HepG2 (cell line): ENCODE data around the gene MAST1. TPM values are rescaled to one million over a fixed set of nuclear protein-coding genes. Genes with fewer than 3 reads are reported as not detected.

Source experiments
- ARNTL ChIP-seq: sonication (generic); formaldehyde crosslinking; IDR thresholded peaks from 2 replicates; pipeline ENCODE4 v1.4.0; 2020; ENCODE audit warnings: mild to moderate bottlenecking, missing genetic modification reagents
- ASH2L ChIP-seq: fragments of 300-600, 200-600 bp; sonication (generic); IDR thresholded peaks from 2 replicates; pipeline ENCODE4 v1.7.0; 2017; ENCODE audit warnings: low read depth, mild to moderate bottlenecking, moderate library complexity, mixed read lengths, low read length; ENCODE audit not compliant: insufficient read length
- CBX2 ChIP-seq, 2 experiments: fragments of 200-600 bp in 1 of 2; sonication (generic); formaldehyde crosslinking in 1 of 2; IDR thresholded peaks; 2 replicates each; pipeline versions ENCODE4 v1.7.0 to v1.8.1; 2018 to 2022; ENCODE audit warnings: low read depth in 2 of 2, low read length in 1 of 2, mild to moderate bottlenecking in 1 of 2, missing genetic modification reagents in 1 of 2
- HMGA1 ChIP-seq: sonication (generic); formaldehyde crosslinking; conservative IDR thresholded peaks from 2 replicates; pipeline ENCODE4 v1.4.0; 2020; ENCODE audit warnings: missing genetic modification reagents
- KMT2A ChIP-seq: sonication (generic); formaldehyde crosslinking; IDR thresholded peaks from 2 replicates; pipeline ENCODE4 v1.4.0; 2020; ENCODE audit warnings: missing genetic modification reagents
- MATR3 ChIP-seq: sonication (generic); formaldehyde crosslinking; IDR thresholded peaks from 2 replicates; pipeline ENCODE4 v1.4.0; 2020; ENCODE audit warnings: missing genetic modification reagents
- POLR2AphosphoS2 ChIP-seq: IDR thresholded peaks from 2 replicates; pipeline ENCODE4 v1.6.1; 2011; ENCODE audit warnings: low read depth, low read length, improper control_type of control experiment
- RFXAP ChIP-seq: sonication (generic); formaldehyde crosslinking; IDR thresholded peaks from 2 replicates; pipeline ENCODE4 v1.4.0; 2020; ENCODE audit warnings: missing genetic modification reagents, borderline replicate concordance
- ZFP36L2 ChIP-seq: sonication (generic); formaldehyde crosslinking; IDR thresholded peaks from 2 replicates; pipeline ENCODE4 v1.4.0; 2020; ENCODE audit warnings: missing genetic modification reagents
- ZNF207 ChIP-seq: fragments of 450-650 bp; IDR thresholded peaks from 2 replicates; pipeline ENCODE4 v1.6.1; 2016; ENCODE audit warnings: antibody characterized with exemption, borderline replicate concordance
- ZNF737 ChIP-seq: sonication (generic); formaldehyde crosslinking; IDR thresholded peaks from 2 replicates; pipeline ENCODE4 v1.5.0; 2020; ENCODE audit warnings: missing genetic modification reagents, mild to moderate bottlenecking, borderline replicate concordance
- ZNF746 ChIP-seq: sonication (generic); formaldehyde crosslinking; IDR thresholded peaks from 2 replicates; pipeline ENCODE4 v1.8.0; 2022; ENCODE audit warnings: mild to moderate bottlenecking, missing genetic modification reagents
- ZNF772 ChIP-seq: sonication (generic); formaldehyde crosslinking; IDR thresholded peaks from 2 replicates; pipeline ENCODE4 v1.5.0; 2020; ENCODE audit warnings: mild to moderate bottlenecking, missing genetic modification reagents
- ZSCAN12 ChIP-seq: sonication (generic); formaldehyde crosslinking; IDR thresholded peaks from 2 replicates; pipeline ENCODE4 v1.9.0; 2021; ENCODE audit warnings: mild to moderate bottlenecking, missing genetic modification reagents
- polyA plus RNA-seq, 8 experiments: library from polyadenylated mRNA; depleted of rRNA in 3 of 8; stranded (reverse) in 7 of 8; unstranded in 1 of 8; fragments of >200 nt; fragmentation: Illumina TruSeq in 4 of 8; extraction: Trizol in 4 of 8; gene quantifications; 2 replicates each; pipeline versions ENCODE4 v1.2.1 to v1.2.3, GENCODE V29; 2011 to 2016; ENCODE audit warnings: low read depth in 4 of 8, missing spikeins in 1 of 8, mixed read lengths in 1 of 8; ENCODE audit not compliant: insufficient read depth in 1 of 8
- total RNA-seq, 5 experiments: library from RNA; depleted of rRNA; stranded (reverse); fragments of >200 nt; fragmentation: Illumina TruSeq; extraction: Trizol; gene quantifications; 2 replicates each; pipeline ENCODE4 v1.2.3, GENCODE V29; 2016; ENCODE audit warnings: low read depth in 1 of 5
- TF ChIP-seq, protein P1 (sequence below): sonication (generic); formaldehyde crosslinking; IDR thresholded peaks from 2 replicates; pipeline ENCODE4 v1.4.0; 2020; ENCODE audit warnings: missing genetic modification reagents
- TF ChIP-seq, protein P2 (sequence below): sonication (generic); formaldehyde crosslinking; conservative IDR thresholded peaks from 2 replicates; pipeline ENCODE4 v1.4.0; 2020; ENCODE audit warnings: mild to moderate bottlenecking, missing genetic modification reagents, moderate library complexity
- TF ChIP-seq, protein P3 (sequence below): sonication (generic); formaldehyde crosslinking; IDR thresholded peaks from 2 replicates; pipeline ENCODE4 v1.5.0; 2020; ENCODE audit warnings: mild to moderate bottlenecking, missing genetic modification reagents, borderline replicate concordance
- TF ChIP-seq, protein P4 (sequence below): fragments of 450-650 bp; IDR thresholded peaks from 2 replicates; pipeline ENCODE4 v1.6.1; 2016

Gene MAST1
- total and polyA plus RNA-seq, 2 of the 13 experiments (the other 11 are each of a cell fraction or from before 2014, with no cell fraction given): 0.73 to 4.7 TPM

DNA sequence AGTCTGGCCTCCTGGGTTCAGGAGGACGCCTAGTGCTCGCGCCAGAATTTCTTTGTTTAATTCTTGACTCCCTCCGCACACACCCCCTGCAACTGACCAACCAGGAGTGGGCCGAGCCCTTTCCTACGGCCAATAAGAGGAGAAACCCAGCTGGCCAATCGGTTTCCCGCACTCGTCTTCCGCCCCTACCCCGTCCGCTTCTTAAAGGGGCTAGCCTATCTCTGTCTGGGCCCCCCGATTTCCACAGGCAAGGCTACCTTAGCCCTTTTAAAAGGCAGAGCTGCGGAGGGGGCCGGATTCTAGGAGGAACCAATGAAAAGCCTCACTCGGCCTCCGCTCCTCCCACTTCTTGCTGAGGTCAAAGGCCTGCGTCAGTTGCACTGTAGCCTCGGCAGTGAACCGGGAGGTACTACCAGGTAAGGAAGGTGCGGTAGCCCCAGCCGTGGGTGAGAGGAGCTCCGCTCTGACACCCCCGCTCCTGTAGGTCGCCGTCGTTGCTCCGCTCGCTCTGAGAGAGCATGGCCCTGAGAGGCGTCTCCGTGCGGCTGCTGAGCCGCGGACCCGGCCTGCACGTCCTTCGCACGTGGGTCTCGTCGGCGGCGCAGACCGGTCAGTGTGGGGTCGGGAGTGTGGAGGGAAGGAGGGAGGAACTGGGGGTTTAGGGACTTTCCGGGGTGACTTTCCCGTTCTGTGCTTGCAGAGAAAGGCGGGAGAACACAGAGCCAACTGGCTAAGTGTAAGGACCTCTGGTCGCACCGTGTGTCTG is 52.7 kb downstream of the MAST1 start, which contains the start of gene GCDH (continued):
- TF ChIP-seq, protein P1, sequence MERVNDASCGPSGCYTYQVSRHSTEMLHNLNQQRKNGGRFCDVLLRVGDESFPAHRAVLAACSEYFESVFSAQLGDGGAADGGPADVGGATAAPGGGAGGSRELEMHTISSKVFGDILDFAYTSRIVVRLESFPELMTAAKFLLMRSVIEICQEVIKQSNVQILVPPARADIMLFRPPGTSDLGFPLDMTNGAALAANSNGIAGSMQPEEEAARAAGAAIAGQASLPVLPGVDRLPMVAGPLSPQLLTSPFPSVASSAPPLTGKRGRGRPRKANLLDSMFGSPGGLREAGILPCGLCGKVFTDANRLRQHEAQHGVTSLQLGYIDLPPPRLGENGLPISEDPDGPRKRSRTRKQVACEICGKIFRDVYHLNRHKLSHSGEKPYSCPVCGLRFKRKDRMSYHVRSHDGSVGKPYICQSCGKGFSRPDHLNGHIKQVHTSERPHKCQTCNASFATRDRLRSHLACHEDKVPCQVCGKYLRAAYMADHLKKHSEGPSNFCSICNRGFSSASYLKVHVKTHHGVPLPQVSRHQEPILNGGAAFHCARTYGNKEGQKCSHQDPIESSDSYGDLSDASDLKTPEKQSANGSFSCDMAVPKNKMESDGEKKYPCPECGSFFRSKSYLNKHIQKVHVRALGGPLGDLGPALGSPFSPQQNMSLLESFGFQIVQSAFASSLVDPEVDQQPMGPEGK (CRISPR knock-in tag): peak; percentile 24; the same call in 1 of the 2 replicates
- no peak; the same call in none of the 2 replicates for TF ChIP-seq KMT2A (CRISPR knock-in tag)
- TF ChIP-seq ZSCAN12: no peak
- TF ChIP-seq HMGA1: no peak
- no peak for TF ChIP-seq POLR2AphosphoS2
- TF ChIP-seq ZNF737: no peak; the same call in 1 of the 2 replicates
- peak; percentile 78 for TF ChIP-seq ASH2L
- TF ChIP-seq, protein P2, sequence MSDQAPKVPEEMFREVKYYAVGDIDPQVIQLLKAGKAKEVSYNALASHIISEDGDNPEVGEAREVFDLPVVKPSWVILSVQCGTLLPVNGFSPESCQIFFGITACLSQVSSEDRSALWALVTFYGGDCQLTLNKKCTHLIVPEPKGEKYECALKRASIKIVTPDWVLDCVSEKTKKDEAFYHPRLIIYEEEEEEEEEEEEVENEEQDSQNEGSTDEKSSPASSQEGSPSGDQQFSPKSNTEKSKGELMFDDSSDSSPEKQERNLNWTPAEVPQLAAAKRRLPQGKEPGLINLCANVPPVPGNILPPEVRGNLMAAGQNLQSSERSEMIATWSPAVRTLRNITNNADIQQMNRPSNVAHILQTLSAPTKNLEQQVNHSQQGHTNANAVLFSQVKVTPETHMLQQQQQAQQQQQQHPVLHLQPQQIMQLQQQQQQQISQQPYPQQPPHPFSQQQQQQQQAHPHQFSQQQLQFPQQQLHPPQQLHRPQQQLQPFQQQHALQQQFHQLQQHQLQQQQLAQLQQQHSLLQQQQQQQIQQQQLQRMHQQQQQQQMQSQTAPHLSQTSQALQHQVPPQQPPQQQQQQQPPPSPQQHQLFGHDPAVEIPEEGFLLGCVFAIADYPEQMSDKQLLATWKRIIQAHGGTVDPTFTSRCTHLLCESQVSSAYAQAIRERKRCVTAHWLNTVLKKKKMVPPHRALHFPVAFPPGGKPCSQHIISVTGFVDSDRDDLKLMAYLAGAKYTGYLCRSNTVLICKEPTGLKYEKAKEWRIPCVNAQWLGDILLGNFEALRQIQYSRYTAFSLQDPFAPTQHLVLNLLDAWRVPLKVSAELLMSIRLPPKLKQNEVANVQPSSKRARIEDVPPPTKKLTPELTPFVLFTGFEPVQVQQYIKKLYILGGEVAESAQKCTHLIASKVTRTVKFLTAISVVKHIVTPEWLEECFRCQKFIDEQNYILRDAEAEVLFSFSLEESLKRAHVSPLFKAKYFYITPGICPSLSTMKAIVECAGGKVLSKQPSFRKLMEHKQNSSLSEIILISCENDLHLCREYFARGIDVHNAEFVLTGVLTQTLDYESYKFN (CRISPR knock-in tag): no peak; the same call in 1 of the 2 replicates
- no peak for TF ChIP-seq ZFP36L2
- TF ChIP-seq, protein P3, sequence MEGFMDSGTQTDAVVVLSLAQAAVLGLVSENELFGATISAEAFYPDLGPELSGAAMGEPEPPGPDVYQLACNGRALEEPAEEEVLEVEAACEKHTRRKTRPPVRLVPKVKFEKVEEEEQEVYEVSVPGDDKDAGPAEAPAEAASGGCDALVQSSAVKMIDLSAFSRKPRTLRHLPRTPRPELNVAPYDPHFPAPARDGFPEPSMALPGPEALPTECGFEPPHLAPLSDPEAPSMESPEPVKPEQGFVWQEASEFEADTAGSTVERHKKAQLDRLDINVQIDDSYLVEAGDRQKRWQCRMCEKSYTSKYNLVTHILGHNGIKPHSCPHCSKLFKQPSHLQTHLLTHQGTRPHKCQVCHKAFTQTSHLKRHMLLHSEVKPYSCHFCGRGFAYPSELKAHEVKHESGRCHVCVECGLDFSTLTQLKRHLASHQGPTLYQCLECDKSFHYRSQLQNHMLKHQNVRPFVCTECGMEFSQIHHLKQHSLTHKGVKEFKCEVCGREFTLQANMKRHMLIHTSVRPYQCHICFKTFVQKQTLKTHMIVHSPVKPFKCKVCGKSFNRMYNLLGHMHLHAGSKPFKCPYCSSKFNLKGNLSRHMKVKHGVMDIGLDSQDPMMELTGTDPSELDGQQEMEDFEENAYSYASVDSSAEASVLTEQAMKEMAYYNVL (CRISPR knock-in tag): 0 out of 2 replicates have a peak, but pooled peaks have one; percentile 79
- TF ChIP-seq CBX2 (IDR thresholded peaks at IDR 0.05; ENCODE audit: low read depth, low read length): no peak
- no peak for TF ChIP-seq CBX2 (CRISPR knock-in tag; IDR thresholded peaks at IDR 0.05; ENCODE audit: low read depth)
- TF ChIP-seq RFXAP (CRISPR knock-in tag): peak; percentile 45; the same call in 1 of the 2 replicates
- TF ChIP-seq, protein P4, sequence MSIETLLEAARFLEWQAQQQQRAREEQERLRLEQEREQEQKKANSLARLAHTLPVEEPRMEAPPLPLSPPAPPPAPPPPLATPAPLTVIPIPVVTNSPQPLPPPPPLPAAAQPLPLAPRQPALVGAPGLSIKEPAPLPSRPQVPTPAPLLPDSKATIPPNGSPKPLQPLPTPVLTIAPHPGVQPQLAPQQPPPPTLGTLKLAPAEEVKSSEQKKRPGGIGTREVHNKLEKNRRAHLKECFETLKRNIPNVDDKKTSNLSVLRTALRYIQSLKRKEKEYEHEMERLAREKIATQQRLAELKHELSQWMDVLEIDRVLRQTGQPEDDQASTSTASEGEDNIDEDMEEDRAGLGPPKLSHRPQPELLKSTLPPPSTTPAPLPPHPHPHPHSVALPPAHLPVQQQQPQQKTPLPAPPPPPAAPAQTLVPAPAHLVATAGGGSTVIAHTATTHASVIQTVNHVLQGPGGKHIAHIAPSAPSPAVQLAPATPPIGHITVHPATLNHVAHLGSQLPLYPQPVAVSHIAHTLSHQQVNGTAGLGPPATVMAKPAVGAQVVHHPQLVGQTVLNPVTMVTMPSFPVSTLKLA: peak; percentile 20; the same call in 1 of the 2 replicates
- TF ChIP-seq ZNF772 (CRISPR knock-in tag): peak; percentile 60; the same call in 1 of the 2 replicates
- no peak for TF ChIP-seq MATR3 (CRISPR knock-in tag)
- TF ChIP-seq ARNTL (CRISPR knock-in tag): peak; percentile 41; the same call in 1 of the 2 replicates
- no peak for TF ChIP-seq ZNF746
- no peak for TF ChIP-seq ZNF207
